A549 (cell line): ENCODE data around the gene MERTK. TPM values are rescaled to one million over a fixed set of nuclear protein-coding genes. Genes with fewer than 3 reads are reported as not detected.
"Not testable (repeated sequence)": the region's sequence is repeated elsewhere in the genome, so short reads cannot be mapped to it uniquely, and the experiment has no call there.

ENCODE experiments used
- ATAC-seq, 2 experiments: fragments of 200-7000 bp in 1 of 2; fragments of >200 bp in 1 of 2; cut with Nextera tagmentation in 1 of 2; cut with Tn5 transposase in 1 of 2; 3 replicates each; pipeline versions ENCODE4 v1.8.0 to v1.9.1; 2018 to 2020; ENCODE audit warnings: mild to moderate bottlenecking in 1 of 2, moderate library complexity in 1 of 2
- CTCF ChIA-PET: fragments of 300-600 bp; sonication (Branson Sonifier 250); formaldehyde crosslinking; extraction: SDS; loops from one replicate; lab custom pipeline; 2021; ENCODE audit warnings: antibody characterized with exemption, inconsistent platforms; lab: Yijun Ruan, JAX
- POLR2A ChIA-PET: fragments of 350-600 bp; formaldehyde crosslinking; extraction: SDS; loops from one replicate; lab custom pipeline; 2021; ENCODE audit warnings: antibody characterized with exemption, inconsistent platforms; lab: Yijun Ruan, JAX
- DNase-seq, 2 experiments: peaks; one replicate each; pipeline versions ENCODE4 v3.0.0 to v3.0.0-alpha.2; 2011 to 2016; ENCODE audit warnings: low read depth in 1 of 2, low spot score in 1 of 2
- FAIRE-seq: peaks from 2 replicates; lab custom pipeline; 2011; peaks lifted over from hg19 to GRCh38; lab: Jason Lieb, UNC
- H3K27ac ChIP-seq, 2 experiments: fragments of >200 bp; sonication (Bioruptor Twin); formaldehyde crosslinking; 3 replicates each; pipeline ENCODE4 v1.5.1; 2016 to 2017
- H3K4me1 ChIP-seq: fragments of >200 bp; sonication (Bioruptor Twin); formaldehyde crosslinking; 3 replicates; pipeline ENCODE4 v1.6.1; 2016
- H3K4me2 ChIP-seq: fragments of >200 bp; sonication (Bioruptor Twin); formaldehyde crosslinking; 3 replicates; pipeline ENCODE4 v1.6.1; 2016
- H3K4me3 ChIP-seq: fragments of >200 bp; sonication (Bioruptor Twin); formaldehyde crosslinking; 3 replicates; pipeline ENCODE4 v1.5.1; 2016
- H3K9me3 ChIP-seq: fragments of >200 bp; sonication (Bioruptor Twin); formaldehyde crosslinking; 3 replicates; pipeline ENCODE4 v1.6.1; 2016
- ATOH8 ChIP-seq: fragments of 250-450 bp; sonication (Bioruptor Pico); IDR thresholded peaks from 2 replicates; pipeline ENCODE4 v1.5.0; 2020; ENCODE audit warnings: low read depth, mild to moderate bottlenecking, moderate library complexity
- CBX8 ChIP-seq: fragments of 200-600 bp; sonication (generic); IDR thresholded peaks from 2 replicates; pipeline ENCODE4 v1.6.1; 2016
- CHD2 ChIP-seq: fragments of 150-350 bp; IDR thresholded peaks from 2 replicates; pipeline ENCODE4 v1.6.1; 2014; ENCODE audit warnings: low read length; ENCODE audit not compliant: partially characterized antibody
- CHD4 ChIP-seq: fragments of 200-600 bp; sonication (generic); IDR thresholded peaks from 2 replicates; pipeline ENCODE4 v1.6.1; 2016; ENCODE audit warnings: antibody characterized with exemption, mild to moderate bottlenecking, borderline replicate concordance
- E2F6 ChIP-seq: IDR thresholded peaks from 2 replicates; pipeline ENCODE4 v1.6.1; 2012; ENCODE audit warnings: low read depth, borderline replicate concordance
- EHMT2 ChIP-seq: fragments of 200-600 bp; sonication (generic); IDR thresholded peaks from 2 replicates; pipeline ENCODE4 v1.6.1; 2016; ENCODE audit warnings: antibody characterized with exemption, low read depth, mild to moderate bottlenecking, moderate library complexity
- EP300 ChIP-seq, 2 experiments: fragments of >200 bp; sonication (Bioruptor Twin); formaldehyde crosslinking; IDR thresholded peaks; 2 replicates in 1 of 2; 3 replicates in 1 of 2; pipeline ENCODE4 v1.6.1; 2016 to 2017
- FOSB ChIP-seq: fragments of 250-450 bp; sonication (Bioruptor Pico); IDR thresholded peaks from 2 replicates; pipeline ENCODE4 v1.5.0; 2020; ENCODE audit warnings: mild to moderate bottlenecking, moderate library complexity
- FOXS1 ChIP-seq: fragments of 250-450 bp; sonication (Bioruptor Pico); IDR thresholded peaks from 2 replicates; pipeline ENCODE4 v1.5.0; 2020; ENCODE audit warnings: mild to moderate bottlenecking, moderate library complexity
- GATA3 ChIP-seq: IDR thresholded peaks from 2 replicates; pipeline ENCODE4 v1.6.1; 2012; ENCODE audit warnings: borderline replicate concordance
- HDAC2 ChIP-seq: fragments of 200-600 bp; sonication (generic); IDR thresholded peaks from 2 replicates; pipeline ENCODE4 v1.6.1; 2016
- HEYL ChIP-seq: fragments of 250-450 bp; sonication (Bioruptor Pico); IDR thresholded peaks from 2 replicates; pipeline ENCODE4 v1.8.0; 2021; ENCODE audit warnings: mild to moderate bottlenecking, moderate library complexity
- JUNB ChIP-seq: fragments of >200 bp; sonication (Bioruptor Twin); formaldehyde crosslinking; IDR thresholded peaks from 2 replicates; pipeline ENCODE4 v1.6.1; 2016
- KDM1A ChIP-seq: fragments of 200-600 bp; sonication (generic); IDR thresholded peaks from 2 replicates; pipeline ENCODE4 v1.6.1; 2016; ENCODE audit warnings: low read depth, mild to moderate bottlenecking
- KDM5A ChIP-seq: fragments of 200-600 bp; sonication (generic); IDR thresholded peaks from 2 replicates; pipeline ENCODE4 v1.6.1; 2016; ENCODE audit warnings: antibody characterized with exemption, mild to moderate bottlenecking
- MAX ChIP-seq: IDR thresholded peaks from 2 replicates; pipeline ENCODE4 v1.6.1; 2012
- MYC ChIP-seq: IDR thresholded peaks from 2 replicates; pipeline ENCODE4 v1.6.1; 2012; ENCODE audit warnings: mild to moderate bottlenecking, inconsistent platforms, low read length, improper control_type of control experiment, borderline replicate concordance
- NFE2L2 ChIP-seq: fragments of 150-350 bp; conservative IDR thresholded peaks from 2 replicates; pipeline ENCODE4 v1.6.1; 2014; ENCODE audit warnings: low read length
- NPAS2 ChIP-seq: fragments of 250-450 bp; sonication (Bioruptor Pico); IDR thresholded peaks from 2 replicates; pipeline ENCODE4 v1.8.0; 2022; ENCODE audit warnings: mild to moderate bottlenecking, moderate library complexity, borderline replicate concordance
- PHF8 ChIP-seq: fragments of 200-600 bp; sonication (generic); IDR thresholded peaks from 2 replicates; pipeline ENCODE4 v1.6.1; 2016; ENCODE audit warnings: low read depth, mild to moderate bottlenecking, antibody characterized with exemption, moderate library complexity, borderline replicate concordance
- POLR2AphosphoS2 ChIP-seq: conservative IDR thresholded peaks from 2 replicates; pipeline ENCODE4 v1.6.1; 2012; ENCODE audit warnings: low read length, improper control_type of control experiment, inconsistent platforms
- RARB ChIP-seq: fragments of 250-450 bp; sonication (Bioruptor Pico); IDR thresholded peaks from 2 replicates; pipeline ENCODE4 v1.8.0; 2021; ENCODE audit warnings: mild to moderate bottlenecking, moderate library complexity
- RCOR1 ChIP-seq: fragments of 150-350 bp; IDR thresholded peaks from 2 replicates; pipeline ENCODE4 v1.6.1; 2014; ENCODE audit warnings: antibody characterized with exemption, low read length, low read depth
- RNF2 ChIP-seq: fragments of 200-600 bp; sonication (generic); IDR thresholded peaks from 2 replicates; pipeline ENCODE4 v1.6.1; 2016; ENCODE audit warnings: low read depth, mild to moderate bottlenecking, antibody characterized with exemption, moderate library complexity, borderline replicate concordance
- SREBF2 ChIP-seq: fragments of 450-650 bp; IDR thresholded peaks from 2 replicates; pipeline ENCODE4 v1.6.1; 2014; ENCODE audit warnings: mild to moderate bottlenecking, moderate library complexity
- USF2 ChIP-seq: fragments of 450-650 bp; IDR thresholded peaks from 2 replicates; pipeline ENCODE4 v1.6.1; 2014; ENCODE audit warnings: antibody characterized with exemption
- WGBS: methylation state at CpG from one replicate; pipeline ENCODE4 v1.1.6; 2017; ENCODE audit errors: missing lambda C conversion rate; 5-methylcytosine and 5-hydroxymethylcytosine counted together
- polyA plus RNA-seq, 4 experiments: library from polyadenylated mRNA; depleted of rRNA in 3 of 4; stranded (reverse); fragments of >200 nt; fragmentation: RNase III in 1 of 4; extraction: RNeasy Plus Mini Kit Qiagen cat#74134 plus additional on column Dnase treatment in 1 of 4; gene quantifications; 2 replicates in 3 of 4; 3 replicates in 1 of 4; pipeline ENCODE4 v1.2.3, GENCODE V29; 2011 to 2017
- TF ChIP-seq, protein P1 (sequence below): fragments of 250-450 bp; sonication (Bioruptor Pico); IDR thresholded peaks from 2 replicates; pipeline ENCODE4 v1.5.0; 2021; ENCODE audit warnings: mild to moderate bottlenecking, moderate library complexity, borderline replicate concordance
- TF ChIP-seq, protein P2 (sequence below): IDR thresholded peaks from 2 replicates; pipeline ENCODE4 v1.6.1; 2012

Gene MERTK
- polyA plus RNA-seq, 2 of the 4 experiments (the other 2 are of a cell fraction), result 1.4 to 4.0 TPM

DNA sequence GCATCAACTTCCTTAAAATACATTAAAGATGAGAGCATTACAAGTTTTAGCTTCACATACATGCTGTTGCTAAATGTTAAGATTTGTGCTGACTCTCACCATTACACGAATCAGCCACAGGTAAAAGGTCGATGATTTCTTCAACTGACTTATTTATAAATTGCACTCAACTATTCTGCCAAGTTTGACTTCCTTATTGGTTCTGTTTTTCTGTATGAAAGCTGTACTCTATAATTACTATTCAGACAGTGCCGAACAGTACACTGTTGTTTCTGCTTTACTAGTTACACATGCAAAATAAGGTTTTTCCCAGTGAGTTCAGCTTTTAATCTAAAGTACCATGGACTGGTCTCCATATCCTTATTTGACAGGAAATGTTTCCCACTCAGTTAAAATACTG lies 33.3 kb upstream of the MERTK start:
- H3K4me2 ChIP-seq, FAIRE-seq, H3K4me1 ChIP-seq, H3K4me3 ChIP-seq, H3K9me3 ChIP-seq, CTCF ChIA-PET, POLR2A ChIA-PET, DNase-seq, H3K27ac ChIP-seq, ATAC-seq: not testable (repeated sequence)
- WGBS, result 51% methylated on average over 3 of the region's 3 CpGs

- H3K4me2 ChIP-seq, POLR2A ChIA-PET, H3K4me1 ChIP-seq, DNase-seq, H3K27ac ChIP-seq, H3K4me3 ChIP-seq, CTCF ChIA-PET, ATAC-seq, H3K9me3 ChIP-seq: not testable (repeated sequence)
- WGBS, result 81% methylated on average over 2 of the region's 2 CpGs
- peak; percentile 95 for FAIRE-seq
Observed at GRCh38 chr2:111872806-111873205, 25.6 kb upstream of the MERTK start.

GRCh38 chr2:111883661-111884591 lies 14.5 kb upstream of the MERTK start, which contains the start of gene ANAPC1:
Gene ANAPC1 (minus strand): TSS chr2:111884193. CDS start chr2:111880825, 3,368 bp downstream.
- FAIRE-seq, result no peak
- Histone ChIP-seq H3K4me3 (peak within 1 kb of the TSS; percentile 85), H3K4me2 (peak within 1 kb of the TSS; percentile 83), H3K9me3 (no peaks in the 10 kb centered on the region), H3K4me1 (peaks cover 10% of the 10 kb centered on the region; the same call in 2 of the 3 replicates), H3K27ac (peak within 1 kb of the TSS; percentile 90 to 95)
- WGBS, result 1% methylated on average over 45 of the region's 73 CpGs
- ChIA-PET POLR2A (interaction anchor here (0.6 to 1.4 kb wide), 4 partner anchors 9 to 239 kb away, joined by 3 read pairs; partner anchors contain the start of gene TMEM87B), CTCF (interaction anchor here (0.7 to 2.0 kb wide), 4 partner anchors 13 to 166 kb away, joined by 3 to 6 read pairs (median 4); no protein-coding TSS in a partner anchor)
- DNase-seq, result peak; percentile 64 to 90
- ATAC-seq, result peak; percentile 97
- TF ChIP-seq NPAS2 (CRISPR knock-in tag), result no peak
- no peak for TF ChIP-seq HDAC2
- TF ChIP-seq EP300 (IDR thresholded peaks at IDR 0.05), result no peak
- TF ChIP-seq RNF2, result no peak
- TF ChIP-seq RARB (CRISPR knock-in tag), result no peak
- peak; percentile 76 for TF ChIP-seq PHF8
- TF ChIP-seq RCOR1, result no peak
- TF ChIP-seq, protein P1, sequence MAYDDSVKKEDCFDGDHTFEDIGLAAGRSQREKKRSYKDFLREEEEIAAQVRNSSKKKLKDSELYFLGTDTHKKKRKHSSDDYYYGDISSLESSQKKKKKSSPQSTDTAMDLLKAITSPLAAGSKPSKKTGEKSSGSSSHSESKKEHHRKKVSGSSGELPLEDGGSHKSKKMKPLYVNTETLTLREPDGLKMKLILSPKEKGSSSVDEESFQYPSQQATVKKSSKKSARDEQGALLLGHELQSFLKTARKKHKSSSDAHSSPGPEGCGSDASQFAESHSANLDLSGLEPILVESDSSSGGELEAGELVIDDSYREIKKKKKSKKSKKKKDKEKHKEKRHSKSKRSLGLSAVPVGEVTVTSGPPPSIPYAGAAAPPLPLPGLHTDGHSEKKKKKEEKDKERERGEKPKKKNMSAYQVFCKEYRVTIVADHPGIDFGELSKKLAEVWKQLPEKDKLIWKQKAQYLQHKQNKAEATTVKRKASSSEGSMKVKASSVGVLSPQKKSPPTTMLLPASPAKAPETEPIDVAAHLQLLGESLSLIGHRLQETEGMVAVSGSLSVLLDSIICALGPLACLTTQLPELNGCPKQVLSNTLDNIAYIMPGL (CRISPR knock-in tag), result no peak
- no peak for TF ChIP-seq ATOH8 (CRISPR knock-in tag)
- no peak for TF ChIP-seq SREBF2
- no peak for TF ChIP-seq NFE2L2
- TF ChIP-seq POLR2AphosphoS2, result no peak
- TF ChIP-seq, protein P2, sequence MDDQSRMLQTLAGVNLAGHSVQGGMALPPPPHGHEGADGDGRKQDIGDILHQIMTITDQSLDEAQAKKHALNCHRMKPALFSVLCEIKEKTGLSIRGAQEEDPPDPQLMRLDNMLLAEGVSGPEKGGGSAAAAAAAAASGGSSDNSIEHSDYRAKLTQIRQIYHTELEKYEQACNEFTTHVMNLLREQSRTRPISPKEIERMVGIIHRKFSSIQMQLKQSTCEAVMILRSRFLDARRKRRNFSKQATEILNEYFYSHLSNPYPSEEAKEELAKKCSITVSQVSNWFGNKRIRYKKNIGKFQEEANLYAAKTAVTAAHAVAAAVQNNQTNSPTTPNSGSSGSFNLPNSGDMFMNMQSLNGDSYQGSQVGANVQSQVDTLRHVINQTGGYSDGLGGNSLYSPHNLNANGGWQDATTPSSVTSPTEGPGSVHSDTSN, result peak; percentile 48; the same call in 1 of the 2 replicates
- peak; percentile 91 for TF ChIP-seq MAX
- no peak for TF ChIP-seq KDM1A
- no peak for TF ChIP-seq FOXS1 (CRISPR knock-in tag)
- no peak for TF ChIP-seq CBX8
- peak; percentile 93 for TF ChIP-seq KDM5A
- no peak for TF ChIP-seq CHD4
- peak; percentile 61; the same call in 1 of the 2 replicates for TF ChIP-seq E2F6
- TF ChIP-seq JUNB, result no peak
- TF ChIP-seq FOSB (CRISPR knock-in tag), result no peak
- peak; percentile 54 for TF ChIP-seq CHD2
- peak; percentile 87 for TF ChIP-seq MYC
- peak; percentile 38; the same call in 1 of the 2 replicates for TF ChIP-seq USF2
- no peak for TF ChIP-seq GATA3
- no peak for TF ChIP-seq EHMT2
- TF ChIP-seq HEYL (CRISPR knock-in tag), result no peak
